SHP77 (cell line): ENCODE results near the gene NCK2.

Experiments used
- DNase-seq, 2 experiments: peaks; one replicate each; lab custom pipeline; 2025; lab: John Stamatoyannopoulos, UW

NCK2 gene

DNA sequence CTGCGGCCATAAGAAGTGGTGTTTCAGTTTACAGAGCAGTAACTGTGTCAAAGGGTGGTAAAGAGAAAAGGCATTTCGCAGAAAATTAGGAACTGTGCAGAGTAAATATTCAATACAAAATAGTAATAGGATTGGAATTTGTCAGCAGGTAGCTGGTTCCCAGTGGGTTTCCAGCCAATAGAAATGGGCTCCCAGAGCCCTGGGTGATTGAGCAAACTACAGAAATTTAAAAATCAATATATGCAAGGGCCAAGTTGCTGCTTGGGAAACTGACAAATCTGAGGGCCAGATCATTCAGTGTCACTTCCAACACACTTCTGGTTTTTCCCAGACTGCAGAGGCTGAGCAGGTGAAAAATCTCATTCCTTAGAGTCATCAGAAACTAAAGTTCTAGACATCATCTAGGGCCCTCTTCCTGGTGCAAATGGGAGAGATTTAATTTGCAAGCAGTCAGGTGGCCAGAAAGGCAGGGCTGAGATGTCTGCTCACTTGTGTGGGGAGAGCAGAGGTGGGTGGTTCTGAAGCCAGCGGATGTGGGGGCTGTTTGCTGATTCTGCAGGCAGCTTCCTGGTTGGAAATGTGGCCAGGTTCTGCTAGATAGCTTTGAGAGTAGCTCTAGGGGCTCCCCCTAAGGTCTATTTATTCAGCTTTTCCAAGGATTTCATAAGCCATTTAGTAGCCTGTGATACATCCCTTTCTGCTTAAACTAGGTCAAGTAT lies 182.4 kb downstream of the NCK2 start:
- no peak for DNase-seq

DNA sequence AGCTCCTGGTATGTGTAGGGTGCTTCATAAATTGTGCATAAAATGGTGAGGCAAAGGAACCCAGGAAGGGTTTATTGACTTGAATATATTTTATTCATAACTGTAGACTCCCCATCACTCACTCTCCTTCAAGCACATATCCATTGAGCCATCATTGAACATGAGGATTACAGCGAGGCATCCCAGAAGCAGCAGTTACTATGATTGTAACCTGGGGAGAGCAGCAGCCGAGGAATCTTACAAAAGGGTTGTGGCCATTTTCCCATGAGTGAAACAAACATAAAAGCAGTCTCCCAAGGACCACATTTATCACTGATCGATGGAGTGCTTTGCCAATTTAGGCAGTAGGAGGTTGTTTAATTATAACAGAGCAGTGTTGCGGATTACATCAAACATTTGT lies 183.4 kb downstream of the NCK2 start:
- no peak for DNase-seq

DNA sequence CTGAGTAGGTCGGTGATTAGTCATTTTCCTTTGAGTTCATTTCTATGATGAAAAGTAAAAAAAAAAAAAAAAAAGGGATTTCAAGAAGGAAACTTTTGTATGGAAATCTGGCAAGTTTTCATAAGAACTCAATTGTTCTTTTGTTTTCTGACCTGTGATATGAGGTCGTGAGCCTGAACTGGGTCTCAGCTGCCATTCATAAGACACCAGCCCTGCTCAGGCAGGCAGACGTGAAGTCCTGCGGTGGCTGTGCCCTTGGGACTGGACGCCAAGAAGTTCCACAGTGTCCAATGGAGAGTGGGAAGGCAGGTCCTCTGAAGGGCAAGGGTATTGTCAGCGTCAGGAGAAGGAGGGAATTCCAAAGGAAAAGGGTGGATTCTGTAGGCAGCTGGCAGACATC lies 183.9 kb downstream of the NCK2 start:
- no peak for DNase-seq

DNA sequence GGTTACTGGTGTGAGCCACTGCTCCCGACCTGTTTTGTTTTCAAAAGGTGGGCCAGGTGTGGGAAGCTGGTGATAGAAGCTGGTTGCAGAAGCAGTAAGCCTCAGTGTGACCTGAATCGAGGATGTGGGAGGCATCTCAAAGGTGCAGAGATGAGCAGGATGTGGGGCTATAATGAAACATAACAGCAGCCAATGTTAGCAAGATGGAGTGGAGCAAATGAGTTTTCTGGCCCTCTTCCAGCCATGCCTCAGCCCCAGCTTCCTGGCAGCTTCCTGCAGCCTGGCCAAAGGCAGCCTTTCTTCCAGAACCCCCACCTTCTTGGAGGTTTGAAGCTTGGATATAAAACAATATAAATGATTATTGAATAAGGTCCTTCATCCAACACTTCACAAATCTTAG lies 184.8 kb downstream of the NCK2 start:
- DNase-seq = no peak

DNA sequence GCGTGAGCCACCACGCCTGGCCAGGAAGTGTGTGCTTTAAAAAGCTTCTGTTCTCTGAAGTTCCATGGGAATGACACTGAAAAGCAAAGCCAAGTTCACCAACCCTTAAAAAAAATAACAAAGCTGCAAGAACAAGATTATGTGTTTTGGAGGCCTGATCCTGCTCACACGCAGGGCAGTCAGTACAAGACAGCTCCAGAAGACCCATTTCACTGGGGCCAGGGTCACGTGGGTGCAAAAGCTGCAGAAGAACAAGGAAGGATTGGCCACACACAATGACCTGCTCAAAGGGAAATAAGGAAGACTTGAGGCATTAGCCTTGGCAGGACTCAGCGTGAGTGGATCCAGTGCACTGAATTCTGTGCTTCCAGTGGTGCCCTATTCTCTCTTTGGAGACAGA lies 187.9 kb downstream of the NCK2 start:
- DNase-seq = no peak

DNA sequence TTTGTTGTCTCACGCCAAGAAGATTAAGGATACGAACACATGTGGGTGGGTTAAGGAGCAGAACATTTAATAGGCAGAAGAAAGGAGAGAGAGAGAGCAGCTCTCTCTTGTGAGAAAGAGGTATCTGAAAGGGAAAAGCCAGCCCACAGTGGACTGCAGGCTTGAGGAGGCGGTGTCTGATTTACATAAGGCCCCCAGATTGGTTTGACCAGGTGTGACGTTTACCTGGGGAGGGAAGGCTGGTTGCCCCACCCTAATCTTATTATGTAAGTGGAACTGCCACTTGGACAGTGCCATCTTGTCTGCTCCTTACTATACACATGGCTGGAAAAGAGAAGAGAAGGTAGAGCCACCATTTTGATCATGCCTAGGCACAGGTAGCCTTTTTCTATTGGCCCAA lies 189.2 kb downstream of the NCK2 start:
- no peak for DNase-seq

DNA sequence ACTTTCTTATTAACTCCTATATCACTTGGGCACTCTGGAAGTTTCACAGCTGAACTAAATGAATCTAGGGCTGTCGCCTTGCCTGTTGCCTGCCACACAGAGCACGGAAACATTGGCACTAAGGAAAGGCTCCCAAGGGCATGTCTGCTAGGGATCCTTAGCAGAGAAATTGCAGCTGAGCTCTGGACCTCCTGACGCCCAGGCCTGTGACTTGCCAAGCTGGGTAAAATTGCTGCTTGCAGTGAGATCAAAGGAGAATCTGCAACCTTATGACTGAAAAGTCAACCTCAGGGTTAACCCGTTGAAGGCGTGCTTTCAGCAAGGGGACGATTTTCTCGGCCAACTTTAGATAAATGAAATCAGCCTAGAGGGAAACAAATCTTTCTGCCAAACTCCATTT lies 189.8 kb downstream of the NCK2 start:
- no peak for DNase-seq

DNA sequence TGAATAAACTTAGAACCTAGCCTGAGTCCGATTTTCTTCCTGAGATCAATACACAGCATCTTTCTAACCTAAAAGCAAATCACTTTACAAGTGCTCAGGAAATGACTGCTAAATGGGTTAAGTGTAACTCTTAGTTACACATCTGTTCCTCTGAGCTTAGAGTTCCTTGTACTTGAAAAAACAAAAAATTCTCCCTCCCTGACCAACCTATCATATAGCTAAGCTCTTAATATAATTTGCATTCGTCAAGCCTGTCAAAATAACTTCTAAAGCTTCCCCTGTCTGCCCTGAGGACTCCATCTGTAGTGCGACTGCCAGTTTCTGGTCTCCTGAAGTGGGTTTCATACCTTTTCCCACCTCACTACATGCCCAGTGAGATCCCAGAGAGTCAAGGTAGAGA lies 190.4 kb downstream of the NCK2 start:
- DNase-seq = no peak

DNA sequence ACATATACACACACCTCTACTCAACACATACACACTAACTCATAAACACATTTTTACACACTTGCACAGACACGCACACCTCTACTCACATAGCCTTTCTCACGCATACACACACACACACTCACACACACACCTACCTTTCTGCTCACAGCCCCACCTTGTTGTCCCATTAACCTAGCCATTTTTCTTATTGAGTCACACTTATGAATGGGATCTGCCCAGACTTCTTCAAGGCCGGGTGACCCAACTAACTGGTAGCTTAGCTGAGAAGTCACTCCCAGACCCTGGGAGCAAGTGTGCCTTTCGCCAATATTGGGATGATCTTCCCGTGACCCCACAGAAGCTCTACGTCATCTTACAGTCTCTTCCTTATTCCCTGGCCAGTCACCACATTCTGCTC lies 192.2 kb downstream of the NCK2 start:
- no peak for DNase-seq

DNA sequence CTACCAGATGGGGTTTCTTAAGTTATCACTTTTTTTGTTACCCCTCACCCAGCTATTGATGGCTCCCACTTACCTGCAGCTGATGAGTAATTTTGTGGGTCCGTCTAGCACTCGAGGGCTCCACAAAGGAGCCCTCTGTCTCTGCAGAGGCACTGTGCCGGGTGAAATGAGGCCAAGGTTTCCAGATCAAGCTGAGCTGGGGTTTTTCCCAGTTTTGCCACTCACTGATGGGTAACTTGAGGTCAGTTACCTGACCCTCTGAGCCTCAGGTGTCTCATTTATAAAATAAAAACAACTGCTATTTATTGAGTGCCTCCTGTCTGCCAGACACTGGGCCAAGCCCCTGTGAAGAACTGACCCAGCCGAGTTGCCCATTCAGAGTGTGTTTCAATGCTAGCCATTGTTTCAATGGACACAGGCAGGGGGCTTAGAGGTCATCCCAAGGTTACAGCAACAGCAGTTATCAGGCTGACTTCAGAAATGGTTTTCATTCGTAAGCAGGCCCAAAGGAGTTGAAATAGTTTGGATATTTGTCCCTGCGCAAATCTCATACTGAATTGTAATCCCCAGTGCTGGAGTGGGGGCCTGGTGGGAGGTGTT lies 192.9 kb downstream of the NCK2 start:
- DNase-seq = no peak
